ENCODE data around the gene TRMT1L.

The TRMT1L gene

GRCh38 chr1:185087746-185088145 lies 69.0 kb downstream of the TRMT1L start:
- H3K4me3 ChIP-seq (ENCODE audit: low read length), result no peak overlapping the region
- no peak for TF ChIP-seq ZNF274 (IDR thresholded peaks at IDR 0.05; ENCODE audit: low read depth, low read length)

- no peak for TF ChIP-seq ZNF274 (IDR thresholded peaks at IDR 0.05; ENCODE audit: low read depth, low read length)
- H3K4me3 ChIP-seq (ENCODE audit: low read length), result no peak overlapping the region
Observed at GRCh38 chr1:185087101-185087500, 69.7 kb downstream of the TRMT1L start.

GRCh38 chr1:185083818-185084217 lies 72.9 kb downstream of the TRMT1L start:
- no peak for TF ChIP-seq ZNF274 (IDR thresholded peaks at IDR 0.05; ENCODE audit: low read depth, low read length)
- H3K4me3 ChIP-seq (ENCODE audit: low read length), result no peak overlapping the region

DNA sequence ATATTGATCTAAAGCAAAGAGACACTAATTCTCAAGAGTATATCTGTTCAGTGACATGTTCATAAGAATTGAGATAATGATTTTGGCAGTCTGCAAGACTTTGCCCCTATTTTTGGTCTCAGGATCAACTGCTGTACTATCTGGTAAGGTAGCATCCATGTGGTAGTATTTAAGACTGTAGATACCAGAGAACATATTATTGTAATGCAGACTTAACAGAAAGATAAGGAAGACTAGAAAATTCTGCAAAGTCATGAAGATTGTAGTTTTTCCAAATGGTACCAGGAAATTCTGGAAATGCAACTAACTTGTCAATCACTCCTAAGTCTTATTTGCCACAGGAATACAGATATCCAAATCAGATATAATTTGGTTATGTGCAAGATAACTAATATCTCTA lies 76.3 kb downstream of the TRMT1L start:
- TF ChIP-seq ZNF274 (IDR thresholded peaks at IDR 0.05; ENCODE audit: low read depth, low read length), result no peak
- H3K4me3 ChIP-seq (ENCODE audit: low read length), result no peak overlapping the region

DNA sequence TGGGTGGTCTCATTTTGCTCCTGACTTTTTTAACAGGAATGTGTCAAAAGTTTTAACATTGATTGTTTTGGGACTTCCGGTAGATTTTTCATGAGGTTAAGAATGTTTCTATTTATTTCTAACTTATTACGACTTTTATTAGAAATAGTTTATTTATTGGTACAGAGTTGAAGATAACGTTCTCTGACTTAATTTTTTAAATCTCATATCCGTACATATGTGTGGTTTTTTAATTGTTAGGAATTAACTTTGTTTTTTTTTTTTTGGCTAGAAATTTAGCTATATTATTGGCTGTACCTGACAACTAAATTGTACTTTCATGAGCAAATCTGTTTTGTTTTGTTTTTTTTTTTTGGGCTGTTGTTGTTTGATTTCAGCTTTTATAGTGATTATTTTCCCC lies 79.4 kb downstream of the TRMT1L start:
- H3K4me3 ChIP-seq (ENCODE audit: low read length), result no peak overlapping the region
- TF ChIP-seq ZNF274 (IDR thresholded peaks at IDR 0.05; ENCODE audit: low read depth, low read length), result no peak

DNA sequence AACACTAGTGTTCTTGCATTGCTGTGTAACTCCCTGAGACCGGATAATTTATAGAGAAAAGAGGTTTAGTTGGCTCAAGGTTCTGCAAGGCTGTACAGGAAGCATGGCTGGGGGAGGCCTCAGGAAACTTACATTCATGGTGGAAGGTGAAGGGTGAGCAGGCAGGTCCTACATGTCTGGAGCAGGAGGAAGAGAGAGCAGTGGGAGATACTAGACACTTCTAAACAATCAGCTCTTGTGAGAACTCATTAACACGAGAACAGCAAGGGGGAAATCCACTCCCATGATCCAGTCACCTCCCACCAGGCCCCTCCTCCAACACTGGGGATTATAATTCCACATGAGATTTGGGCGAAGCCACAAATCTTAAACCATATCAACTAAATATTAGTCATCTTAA lies 81.3 kb downstream of the TRMT1L start:
- no peak for TF ChIP-seq ZNF274 (IDR thresholded peaks at IDR 0.05; ENCODE audit: low read depth, low read length)
- no peak overlapping the region for H3K4me3 ChIP-seq (ENCODE audit: low read length)

DNA sequence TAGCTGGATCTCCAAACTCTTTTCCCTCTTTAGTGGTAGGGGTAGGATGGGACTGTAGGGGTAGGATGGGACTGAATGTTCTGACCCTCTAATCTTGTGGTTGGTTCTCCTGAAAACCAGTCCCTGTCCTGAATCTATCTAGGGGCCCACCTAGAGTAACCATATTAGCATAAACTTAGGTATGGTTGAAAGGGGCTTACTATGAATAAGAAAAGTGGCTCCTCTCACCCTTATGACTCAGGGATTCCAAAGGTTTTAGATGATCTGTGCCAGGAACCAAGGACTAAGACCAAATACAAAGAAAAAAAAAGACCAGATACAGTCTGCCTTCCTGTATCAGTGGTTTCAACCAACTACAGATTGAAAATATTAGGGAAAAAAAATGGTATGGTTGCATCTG lies 82.4 kb downstream of the TRMT1L start:
- no peak for TF ChIP-seq ZNF274 (IDR thresholded peaks at IDR 0.05; ENCODE audit: low read depth, low read length)
- H3K4me3 ChIP-seq (ENCODE audit: low read length), result no peak overlapping the region

- H3K4me3 ChIP-seq (ENCODE audit: low read length), result no peak overlapping the region
- no peak for TF ChIP-seq ZNF274 (IDR thresholded peaks at IDR 0.05; ENCODE audit: low read depth, low read length)
Observed at GRCh38 chr1:185073725-185074124, 83.0 kb downstream of the TRMT1L start.

GRCh38 chr1:185070051-185070450 lies 86.7 kb downstream of the TRMT1L start:
- H3K4me3 ChIP-seq (ENCODE audit: low read length), result no peak overlapping the region
- TF ChIP-seq ZNF274 (IDR thresholded peaks at IDR 0.05; ENCODE audit: low read depth, low read length), result no peak

GRCh38 chr1:185069202-185069772 lies 87.5 kb downstream of the TRMT1L start:
- no peak overlapping the region for H3K4me3 ChIP-seq (ENCODE audit: low read length)
- TF ChIP-seq ZNF274 (IDR thresholded peaks at IDR 0.05; ENCODE audit: low read depth, low read length), result no peak

DNA sequence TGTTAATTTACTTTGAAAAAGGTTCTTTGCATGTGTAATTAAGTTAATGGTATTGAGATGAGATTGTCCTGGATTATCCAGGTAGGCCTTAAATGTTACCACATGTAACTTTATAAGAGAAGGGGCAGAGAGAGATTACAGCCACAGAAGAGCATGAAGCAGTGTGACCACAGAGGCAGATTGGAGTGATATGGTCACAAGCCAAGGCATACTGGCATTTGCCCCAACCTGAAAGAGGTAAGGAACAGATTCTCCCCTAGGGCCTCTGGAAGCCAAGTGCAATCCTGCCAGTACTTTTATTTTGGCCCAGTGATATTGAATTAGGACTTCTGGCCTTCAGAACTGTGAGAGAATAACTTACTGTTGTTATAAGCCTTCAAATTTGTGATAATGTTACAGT lies 88.4 kb downstream of the TRMT1L start:
- no peak for TF ChIP-seq ZNF274 (IDR thresholded peaks at IDR 0.05; ENCODE audit: low read depth, low read length)
- H3K4me3 ChIP-seq (ENCODE audit: low read length), result no peak overlapping the region
